Transverse colon (tissue), 4 donors: ENCODE results near the gene SETD1A. TPM values are rescaled to one million over a fixed set of nuclear protein-coding genes. Genes with fewer than 3 reads are reported as not detected.

Experiments
- DNase-seq: peaks from one replicate; pipeline ENCODE4 v3.0.0-alpha.2; 2019
- H3K27ac ChIP-seq, 4 donors: fragments of 200-600 bp; sonication (generic); 2 replicates each; pipeline ENCODE4 v1.5.1; 2016 to 2018; ENCODE audit warnings: inconsistent platforms in 4 of 4
- H3K27me3 ChIP-seq: fragments of 200-600 bp; sonication (generic); 2 replicates; pipeline ENCODE4 v1.5.1; 2017; ENCODE audit warnings: inconsistent platforms
- H3K36me3 ChIP-seq, 4 donors: fragments of 200-600 bp; sonication (generic); 2 replicates each; pipeline ENCODE4 v1.5.1; 2017 to 2019; ENCODE audit warnings: inconsistent platforms in 4 of 4
- H3K4me1 ChIP-seq, 4 donors: fragments of 200-600 bp; sonication (generic); 2 replicates each; pipeline ENCODE4 v1.5.1; 2017 to 2020; ENCODE audit warnings: inconsistent platforms in 4 of 4
- H3K4me3 ChIP-seq, 4 donors: fragments of 200-600 bp; sonication (generic); 1 replicate in 1 of 4; 2 replicates in 3 of 4; pipeline versions ENCODE4 v1.5.1 to v1.6.1; 2017 to 2019; ENCODE audit warnings: inconsistent platforms in 4 of 4
- H3K9me3 ChIP-seq, 2 donors: fragments of 200-600 bp; sonication (generic); 2 replicates each; pipeline ENCODE4 v1.5.1; 2017 to 2019; ENCODE audit warnings: inconsistent platforms in 2 of 2
- CTCF ChIP-seq, 5 experiments: fragments of 200-600 bp in 3 of 5; fragments of 450-650 bp in 2 of 5; sonication (generic) in 3 of 5; IDR thresholded peaks; 1 replicate in 2 of 5; 2 replicates in 3 of 5; pipeline ENCODE4 v1.5.1; 2016 to 2017; ENCODE audit warnings: antibody characterized with exemption in 5 of 5, inconsistent platforms in 3 of 5, mild to moderate bottlenecking in 2 of 5, moderate library complexity in 1 of 5
- EP300 ChIP-seq: sonication (generic); formaldehyde crosslinking; IDR thresholded peaks from one replicate; pipeline ENCODE4 v1.6.1; 2017; ENCODE audit warnings: antibody characterized with exemption, low read depth
- POLR2A ChIP-seq: fragments of 450-650 bp; IDR thresholded peaks from one replicate; pipeline ENCODE4 v1.6.1; 2016; ENCODE audit warnings: antibody characterized with exemption, mild to moderate bottlenecking, moderate library complexity
- POLR2AphosphoS5 ChIP-seq, 3 donors: sonication (generic); formaldehyde crosslinking; IDR thresholded peaks; one replicate each; pipeline ENCODE4 v1.6.1; 2016; ENCODE audit warnings: antibody characterized with exemption in 3 of 3
- WGBS, 2 donors: methylation state at CpG; one replicate each; pipeline ENCODE4 v1.1.5; 2018; ENCODE audit warnings: low coverage in 1 of 2; 5-methylcytosine and 5-hydroxymethylcytosine counted together
- in situ Hi-C, 4 donors: fragments of 200-750 bp; cut with MboI; loops; one replicate each; pipeline versions ENCODE4 v1.15.0 to v1.15.1; 2017; ENCODE audit warnings: low sequenced_read_pairs in 3 of 4, low pct_ligation_motif_present in 1 of 4, low pct_unique_long_range_greater_than_20kb in 1 of 4
- intact Hi-C: fragments of 100-400 bp; cut with DNase I; formaldehyde crosslinking; loops from one replicate; pipeline ENCODE4 v1.15.1; 2023; ENCODE audit warnings: low total_unique reads
- total RNA-seq, 4 donors: library from RNA; depleted of rRNA; stranded (reverse); fragments of >200 nt; gene quantifications; one replicate each; pipeline ENCODE4 v1.1.0, GENCODE V29; 2016

The SETD1A gene
- total RNA-seq, 4 donors from 2014 or later = 5.3 to 37.0 (median 10.8) TPM

- Histone ChIP-seq H3K27ac (no peak overlapping the region), H3K4me1 (peaks cover 9 to 12% (median 10%) of the 10 kb centered on the region in 4 donors), H3K4me3 (no peak overlapping the region), H3K27me3 (no peaks in the 10 kb centered on the region), H3K9me3 (no peaks in the 10 kb centered on the region), H3K36me3 (peaks cover 0 to 17% (median 8%) of the 10 kb centered on the region in 4 donors)
- in situ Hi-C loops = loop anchor here (10.0 to 25.0 kb wide), 6 partner anchors 111 to 881 kb away; partner anchors contain the start of genes COX6A2 (in 2 of the 4), ZNF267 (in 2 of the 4), ZNF843 (in 2 of the 4) and ARMC5 (in 1 of the 4)
- intact Hi-C loops = no loop called here
- no peak for TF ChIP-seq CTCF (IDR thresholded peaks at IDR 0.05)
- TF ChIP-seq POLR2AphosphoS5 (IDR thresholded peaks at IDR 0.05) = no peak
- TF ChIP-seq POLR2A = no peak
- no peak for TF ChIP-seq EP300
- WGBS, 2 donors = 60 to 84% methylated on average over 1 to 24 of the region's 25 CpGs
- no peak for DNase-seq
These were observed 25.8 kb downstream of the SETD1A start for GRCh38 chr16:30983289-30983889.

GRCh38 chr16:30983898-30984610 lies 26.5 kb downstream of the SETD1A start:
- H3K4me3 ChIP-seq = no peak overlapping the region
- H3K9me3 ChIP-seq = no peaks in the 10 kb centered on the region
- no peak for TF ChIP-seq POLR2A
- no peak for TF ChIP-seq EP300
- no peak overlapping the region for H3K27ac ChIP-seq
- H3K4me1 ChIP-seq = peaks cover 9 to 12% (median 10%) of the 10 kb centered on the region in 4 donors
- H3K36me3 ChIP-seq = peaks cover 0 to 17% (median 8%) of the 10 kb centered on the region in 4 donors
- in situ Hi-C loops = loop anchor here (10.0 to 25.0 kb wide), 6 partner anchors 111 to 881 kb away; partner anchors contain the start of genes COX6A2 (in 2 of the 4), ZNF267 (in 2 of the 4), ZNF843 (in 2 of the 4) and ARMC5 (in 1 of the 4)
- no peaks in the 10 kb centered on the region for H3K27me3 ChIP-seq
- intact Hi-C loops = no loop called here
- no peak for DNase-seq
- WGBS, 2 donors = 82 to 100% methylated on average over 1 to 14 of the region's 14 CpGs

DNA sequence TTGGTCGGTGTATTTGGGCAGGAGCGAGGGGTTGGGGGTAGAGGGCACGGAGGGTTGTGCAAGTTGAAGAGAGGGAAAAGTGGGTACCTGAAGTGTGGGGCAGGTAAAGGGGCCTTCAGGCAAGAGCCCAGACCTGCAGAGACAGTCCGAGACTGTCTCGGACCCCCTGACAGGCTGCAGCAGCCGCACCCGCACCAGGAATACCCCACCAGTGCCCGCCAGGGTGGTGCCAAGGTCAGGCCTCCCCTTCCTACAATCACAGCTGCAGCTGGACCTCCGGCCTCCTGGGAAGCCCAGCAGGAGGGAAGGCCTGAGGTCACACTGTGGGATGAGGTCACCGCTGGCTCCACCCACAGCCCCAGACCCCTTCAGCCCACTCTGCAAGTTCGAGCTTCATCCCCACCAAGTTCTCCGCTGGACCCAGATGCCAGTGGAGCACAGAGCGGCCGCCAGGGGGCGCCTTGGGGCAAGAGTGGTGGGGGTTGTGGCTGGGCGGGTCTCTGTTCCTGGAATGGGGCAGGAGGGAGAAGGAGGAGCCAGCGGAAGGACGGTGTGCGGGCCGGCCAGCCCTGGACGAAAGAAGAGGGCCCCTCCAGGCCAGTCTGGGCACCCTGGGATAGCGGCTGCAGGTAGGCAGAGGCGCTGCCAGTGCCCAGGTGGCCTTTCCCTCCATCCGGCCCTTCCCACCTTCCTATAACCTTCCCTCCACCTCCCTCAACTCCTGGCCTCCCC lies 27.3 kb downstream of the SETD1A start, which contains the start of gene HSD3B7:
TSS of gene HSD3B7 (plus strand) at position 539 of the 732 bp plus-strand sequence. CDS start 452 bp downstream, outside the sequence.
- no peaks in the 10 kb centered on the region for H3K9me3 ChIP-seq
- H3K36me3 ChIP-seq = peaks cover 0 to 11% (median 4%) of the 10 kb centered on the region in 4 donors
- H3K27ac ChIP-seq = peak within 1 kb of the TSS; percentile 68 to 83 (median 75)
- H3K4me1 ChIP-seq = peaks cover 9 to 12% (median 10%) of the 10 kb centered on the region in 4 donors
- in situ Hi-C loops = loop anchor here (10.0 to 25.0 kb wide), 6 partner anchors 110 to 880 kb away; partner anchors contain the start of genes COX6A2 (in 2 of the 4), ZNF267 (in 2 of the 4), ZNF843 (in 2 of the 4) and ARMC5 (in 1 of the 4)
- peak; percentile 93 for DNase-seq
- TF ChIP-seq POLR2AphosphoS5 (IDR thresholded peaks at IDR 0.05) (peak in 1 of 3 donors; percentile 23), POLR2A (peak; percentile 42), CTCF (IDR thresholded peaks at IDR 0.05) (peak; percentile 92 to 98 (median 94)), EP300 (no peak)
- intact Hi-C loops = loop anchor here (5.0 kb wide), 1 partner anchor 157 kb away; no protein-coding TSS in a partner anchor
- 28 to 79% methylated on average over 3 to 23 of the region's 24 CpGs for WGBS, 2 donors
- H3K27me3 ChIP-seq = no peaks in the 10 kb centered on the region
- peak within 1 kb of the TSS; percentile 13 to 54 (median 40) for H3K4me3 ChIP-seq

- peak; percentile 82 for DNase-seq
- TF ChIP-seq POLR2A = no peak
- no peak for TF ChIP-seq CTCF (IDR thresholded peaks at IDR 0.05)
- TF ChIP-seq POLR2AphosphoS5 (IDR thresholded peaks at IDR 0.05) = no peak
- no peak for TF ChIP-seq EP300
- 46 to 70% methylated on average over 2 to 20 of the region's 20 CpGs for WGBS, 2 donors
- in situ Hi-C loops (loop anchor here (10.0 to 25.0 kb wide), 6 partner anchors 109 to 879 kb away; partner anchors contain the start of genes COX6A2 (in 2 of the 4), ZNF267 (in 2 of the 4), ZNF843 (in 2 of the 4) and ARMC5 (in 1 of the 4)), intact Hi-C loops (loop anchor here (5.0 kb wide), 1 partner anchor 157 kb away; no protein-coding TSS in a partner anchor)
- Histone ChIP-seq H3K9me3 (no peaks in the 10 kb centered on the region), H3K27me3 (no peaks in the 10 kb centered on the region), H3K4me1 (peaks cover 9 to 12% (median 10%) of the 10 kb centered on the region in 4 donors), H3K27ac (peak overlapping the region; percentile 68 to 83 (median 75)), H3K36me3 (peaks cover 0 to 4% (median under 1%) of the 10 kb centered on the region in 4 donors), H3K4me3 (peak overlapping the region; percentile 13 to 54 (median 40))
These were observed 28.0 kb downstream of the SETD1A start for GRCh38 chr16:30985401-30986128.
